GM19397 (cell line): ENCODE data around the gene ZBTB46.

Experiments
- ATAC-seq: cut with Tn5 transposase; IDR thresholded peaks from one replicate; pipeline ENCODE4 v1.9.1; 2021; ENCODE audit warnings: mild to moderate bottlenecking, moderate library complexity; ENCODE audit not compliant: unreplicated experiment

ZBTB46 gene

DNA sequence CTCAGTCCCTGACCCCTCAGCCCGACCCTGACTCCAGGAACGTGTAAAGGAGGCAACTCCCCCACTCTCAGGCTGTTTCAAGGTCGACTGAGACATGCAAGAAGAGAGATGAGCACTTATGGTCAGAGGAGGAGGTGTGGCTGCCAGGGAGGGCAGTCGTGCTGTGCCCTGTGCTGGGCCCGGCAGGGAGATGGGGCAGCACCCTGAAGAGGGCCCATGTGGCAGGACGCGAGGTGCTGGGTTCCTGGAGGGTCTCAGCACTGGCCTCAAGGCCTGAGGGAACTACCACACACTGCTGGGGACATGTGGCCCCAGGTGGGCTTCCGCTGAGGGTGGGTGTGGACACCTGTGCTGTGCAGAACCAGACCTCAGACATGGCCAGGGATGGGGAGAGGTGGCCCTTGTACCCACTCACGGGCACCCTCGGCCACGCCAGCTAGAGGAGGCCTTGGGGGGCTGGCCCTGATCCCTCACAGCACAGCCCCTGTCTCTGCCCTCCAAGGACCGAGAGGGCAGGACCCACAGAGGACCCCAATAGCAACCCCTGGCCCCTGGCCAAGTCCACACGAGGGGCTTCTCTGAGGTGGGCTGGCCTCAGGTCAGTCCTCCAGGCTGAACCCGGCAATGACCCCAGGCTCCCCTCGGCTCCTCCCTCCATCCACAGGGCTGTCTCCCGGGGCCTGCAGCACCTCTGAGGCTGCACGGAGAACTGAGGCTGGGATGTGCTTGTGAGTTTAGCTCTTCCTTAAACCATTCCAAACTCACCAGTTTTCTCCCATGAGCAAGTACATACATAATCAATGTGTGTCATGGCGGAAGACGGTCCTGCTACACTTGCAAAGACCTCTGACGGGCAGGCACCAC is 82.8 kb downstream of the ZBTB46 start:
- ATAC-seq = no peak

DNA sequence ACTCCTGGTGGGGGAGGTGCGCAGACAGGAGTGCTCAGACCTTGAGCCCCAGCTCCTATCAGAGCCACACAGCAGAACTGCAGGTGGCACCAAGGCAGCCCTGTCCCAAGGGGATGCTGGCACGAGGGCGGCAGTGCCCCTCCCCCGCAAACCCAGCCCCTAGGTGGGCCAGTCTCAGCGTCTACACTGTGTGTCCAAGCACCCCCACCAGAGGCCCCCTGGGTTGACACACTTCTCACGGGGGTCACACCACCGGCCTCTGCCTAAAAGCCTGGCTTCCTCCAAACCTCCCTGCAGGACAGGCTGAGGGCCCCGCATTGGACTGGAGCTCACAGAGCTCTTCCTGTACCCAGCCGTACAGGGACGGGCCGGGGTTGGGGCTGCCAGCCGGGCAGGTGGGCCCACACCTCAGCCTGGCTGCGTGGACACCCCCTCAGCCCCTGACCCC is 83.4 kb downstream of the ZBTB46 start:
- ATAC-seq = no peak

DNA sequence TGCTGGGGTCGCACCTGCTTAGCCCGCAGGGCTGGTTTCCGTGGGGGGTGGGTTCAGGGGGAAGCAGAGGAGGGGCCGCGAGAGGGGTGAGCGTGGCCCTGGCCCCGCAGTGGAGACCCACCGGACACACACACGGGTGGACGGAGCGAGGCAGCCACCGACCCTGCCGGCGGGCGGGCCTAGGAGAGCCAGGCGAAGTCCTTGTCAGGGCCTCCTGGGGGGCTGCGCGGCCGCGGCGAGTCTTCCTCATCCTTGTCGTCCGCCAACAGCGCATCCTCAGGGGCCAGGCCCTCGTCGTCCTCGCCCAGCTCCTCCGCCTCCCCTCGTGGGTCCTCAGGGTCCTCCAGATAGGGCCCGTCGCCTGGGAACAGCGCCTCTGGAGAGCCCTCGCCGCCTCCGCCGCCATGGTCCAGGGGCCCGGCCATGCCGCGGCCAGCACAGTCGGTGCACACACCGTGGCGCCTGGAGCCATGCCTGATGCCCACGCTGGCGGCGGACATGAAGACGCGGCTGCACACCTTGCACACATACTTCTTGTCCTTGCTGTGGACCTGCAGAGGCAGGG is 84.2 kb downstream of the ZBTB46 start:
- ATAC-seq = no peak

DNA sequence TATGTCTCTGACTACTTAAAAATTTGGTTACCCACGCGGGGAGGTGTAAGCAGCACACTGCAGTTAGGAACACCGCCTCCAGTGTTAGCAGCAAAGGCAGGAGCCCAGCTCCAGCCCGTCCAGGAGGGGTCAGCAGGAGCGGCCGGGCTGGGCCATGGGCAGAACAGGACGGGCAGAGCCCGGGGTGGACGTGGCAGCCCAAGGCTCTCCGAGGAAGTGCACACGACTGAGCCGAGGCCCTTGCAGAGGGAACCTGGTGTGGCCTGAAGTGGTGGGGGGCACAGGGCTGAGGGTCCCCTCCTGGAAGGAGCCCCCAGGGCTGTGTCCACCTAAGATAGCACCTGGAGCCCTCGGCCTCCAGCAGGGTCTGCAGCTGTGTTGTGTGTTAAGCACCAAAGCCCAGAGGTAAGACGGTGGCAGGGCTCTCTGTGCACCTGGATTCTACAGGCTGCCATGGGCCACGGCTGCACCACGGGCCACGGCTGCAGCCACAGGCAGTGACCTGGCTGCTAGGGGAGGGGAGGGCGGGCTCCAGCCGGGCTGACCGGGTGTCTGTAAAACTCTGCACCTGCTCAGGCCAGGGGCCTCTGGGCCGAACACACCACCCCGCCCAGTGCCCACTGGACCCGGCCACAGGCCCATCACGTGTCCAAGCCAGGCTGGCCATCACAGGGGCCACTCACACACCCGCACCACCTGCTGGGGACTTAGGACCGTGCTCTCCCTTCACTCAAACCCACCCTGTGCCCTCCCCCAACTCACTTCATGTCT is 84.9 kb downstream of the ZBTB46 start:
- no peak for ATAC-seq

DNA sequence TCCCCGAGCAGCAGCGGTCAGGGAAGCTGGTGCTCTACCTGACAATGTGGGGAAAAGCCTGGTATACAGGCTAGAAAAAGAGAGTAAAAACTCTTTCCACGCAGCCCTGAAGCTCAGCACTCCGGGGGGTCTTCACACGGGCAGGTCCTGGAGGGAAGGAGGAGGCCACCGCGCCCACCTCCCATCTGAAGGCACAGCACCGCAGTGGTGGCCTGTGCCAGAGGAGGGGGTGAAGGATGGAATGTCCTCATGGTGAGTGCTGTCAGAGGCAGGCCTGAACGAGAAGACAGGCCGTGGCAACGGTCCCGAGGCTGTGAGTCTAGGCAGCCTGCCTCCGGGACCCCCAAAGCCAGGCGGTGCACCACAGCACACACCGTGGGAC is 85.6 kb downstream of the ZBTB46 start:
- ATAC-seq = no peak

DNA sequence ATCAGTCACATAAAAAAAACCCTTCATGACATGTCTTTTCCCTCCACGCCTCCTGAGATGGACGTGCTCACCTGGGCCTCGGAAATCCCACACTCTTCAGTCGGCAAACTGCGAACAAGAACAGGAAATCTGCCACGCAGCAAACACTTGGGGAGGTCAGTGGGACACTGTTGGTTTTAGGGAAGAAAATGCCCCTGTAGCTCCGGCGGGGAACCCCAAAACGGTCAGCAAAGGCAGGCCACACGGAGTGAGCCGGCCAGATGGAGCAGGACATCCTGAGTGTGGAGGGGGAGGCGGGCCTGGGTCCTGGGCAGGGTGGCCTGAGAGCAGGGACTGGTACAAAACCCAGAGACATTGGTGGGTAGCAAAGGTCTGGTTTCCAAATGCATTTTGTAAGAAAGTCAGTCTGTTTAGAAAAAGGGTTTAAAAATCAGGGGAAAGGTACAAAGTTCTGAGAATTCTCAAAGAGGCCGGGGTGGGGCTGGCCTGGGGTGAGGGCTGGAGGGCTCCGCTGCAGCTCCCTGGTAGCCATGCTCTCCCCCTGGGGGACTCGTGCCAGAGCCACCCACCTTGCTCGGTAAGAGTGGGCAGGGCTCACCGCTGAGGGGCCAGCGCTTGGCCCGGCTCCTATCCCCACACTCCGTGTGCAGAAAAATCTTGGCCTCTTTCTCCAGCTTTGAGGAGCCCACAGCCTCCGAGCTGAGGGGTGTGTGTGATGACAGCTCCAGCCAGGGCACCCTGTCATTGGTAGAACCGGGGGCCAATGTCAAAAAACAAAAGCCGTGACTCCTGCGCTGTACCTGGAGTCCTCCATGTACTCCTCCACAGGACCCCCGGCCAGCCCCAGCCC is 86.3 kb downstream of the ZBTB46 start:
- no peak for ATAC-seq

DNA sequence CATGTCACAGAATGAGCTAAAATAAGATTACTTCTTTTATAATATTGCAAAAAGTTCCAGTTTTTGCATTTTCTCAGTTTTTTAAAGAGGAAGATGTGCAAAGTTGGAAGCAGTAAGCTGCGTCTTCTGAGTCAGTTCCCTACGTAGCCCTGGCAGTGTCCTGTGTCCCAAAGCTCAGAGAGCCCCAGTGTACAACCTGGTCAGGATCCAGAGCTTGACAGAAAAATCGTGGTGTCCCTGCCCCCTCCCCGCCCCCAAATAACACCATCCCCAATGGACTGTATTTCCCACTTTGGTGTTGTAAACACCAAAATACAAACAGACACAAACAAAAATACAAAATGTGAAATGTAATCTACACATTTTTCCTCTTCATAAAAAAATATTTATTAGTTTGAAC is 86.9 kb downstream of the ZBTB46 start:
- ATAC-seq = no peak

DNA sequence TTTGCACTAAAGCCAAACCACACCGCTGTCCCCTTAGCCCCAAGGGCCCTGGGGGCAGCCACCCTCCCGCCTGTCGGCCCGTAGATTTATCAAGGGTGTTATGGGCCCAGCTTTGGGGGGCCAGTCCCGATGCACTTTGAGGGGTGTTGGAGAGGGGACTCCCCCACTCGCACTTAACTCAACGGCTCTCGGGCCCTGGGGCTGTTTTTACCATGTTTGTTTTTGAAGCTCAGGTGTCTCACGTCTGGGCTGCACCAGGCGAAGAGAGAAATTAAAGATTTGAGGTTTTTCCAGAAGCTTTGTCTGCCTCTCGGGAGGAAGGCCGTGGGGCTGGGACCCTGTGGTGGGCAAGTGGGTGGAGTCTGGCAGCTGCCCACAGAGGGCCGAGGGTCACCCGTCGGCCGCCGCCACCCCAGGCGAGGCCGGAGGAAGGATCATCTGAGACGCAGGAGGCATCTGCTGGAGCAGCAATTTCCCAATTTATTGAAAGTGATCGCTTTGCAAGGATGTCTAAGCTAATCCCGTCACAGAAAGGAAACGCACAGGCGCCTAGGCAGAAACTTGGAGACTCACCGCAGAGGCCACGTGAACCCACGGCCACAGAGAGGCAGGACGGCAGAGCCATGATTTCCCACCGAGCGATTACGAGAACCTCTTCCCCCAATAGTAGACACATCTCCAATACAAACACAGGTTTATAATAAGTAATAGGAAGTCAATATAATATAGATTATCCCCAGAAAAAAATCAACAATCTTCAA is 87.7 kb downstream of the ZBTB46 start:
- ATAC-seq = no peak

DNA sequence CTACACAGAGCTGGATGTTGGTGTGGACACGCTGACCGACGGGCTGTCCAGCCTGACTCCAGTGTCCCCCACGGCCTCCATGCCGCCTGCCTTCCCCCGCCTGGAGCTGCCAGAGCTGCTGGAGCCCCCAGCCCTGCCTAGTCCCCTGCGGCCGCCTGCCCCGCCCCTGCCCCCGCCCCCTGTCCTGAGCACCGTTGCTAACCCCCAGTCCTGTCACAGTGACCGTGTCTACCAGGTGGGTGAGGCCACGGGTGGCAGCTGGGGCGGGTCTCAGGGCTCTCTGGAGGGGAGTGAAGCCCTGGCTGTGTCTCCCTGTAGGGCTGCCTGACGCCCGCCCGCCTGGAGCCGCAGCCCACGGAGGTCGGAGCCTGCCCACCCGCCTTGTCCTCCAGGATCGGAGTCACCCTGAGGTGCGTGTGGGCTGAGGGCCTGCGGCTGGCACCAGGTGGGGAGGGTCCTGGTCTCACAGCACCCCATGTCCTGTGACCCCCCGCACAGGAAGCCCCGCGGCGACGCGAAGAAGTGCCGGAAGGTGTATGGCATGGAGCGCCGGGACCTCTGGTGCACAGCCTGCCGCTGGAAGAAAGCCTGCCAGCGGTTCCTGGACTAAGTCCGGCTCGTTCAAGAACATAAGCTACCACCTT is 88.6 kb downstream of the ZBTB46 start:
- ATAC-seq = no peak

DNA sequence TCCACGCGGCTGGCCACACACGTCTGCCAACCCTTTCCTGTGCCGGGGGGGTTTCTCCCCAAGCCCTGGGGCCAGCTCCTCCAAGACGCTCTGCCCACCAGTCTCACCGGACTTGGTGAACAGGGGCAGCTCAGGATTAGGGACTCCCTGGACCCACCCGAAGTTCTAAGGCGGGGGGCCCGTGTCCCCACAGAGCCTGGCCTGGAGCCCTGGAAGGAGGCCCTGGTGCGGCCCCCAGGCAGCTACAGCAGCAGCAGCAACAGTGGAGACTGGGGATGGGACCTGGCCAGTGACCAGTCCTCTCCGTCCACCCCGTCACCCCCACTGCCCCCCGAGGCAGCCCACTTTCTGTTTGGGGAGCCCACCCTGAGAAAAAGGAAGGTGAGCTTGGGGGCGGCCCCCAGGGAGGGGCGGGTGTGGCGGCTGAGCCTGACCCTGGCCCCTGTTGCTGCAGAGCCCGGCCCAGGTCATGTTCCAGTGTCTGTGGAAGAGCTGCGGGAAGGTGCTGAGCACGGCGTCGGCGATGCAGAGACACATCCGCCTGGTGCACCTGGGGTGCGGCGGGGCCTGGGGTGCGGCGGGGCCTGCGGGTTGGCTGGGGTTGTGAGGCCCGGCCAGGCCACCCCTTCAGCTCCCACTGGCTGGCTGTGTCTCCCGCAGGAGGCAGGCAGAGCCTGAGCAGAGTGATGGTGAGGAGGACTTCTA is 89.2 kb downstream of the ZBTB46 start:
- no peak for ATAC-seq

DNA sequence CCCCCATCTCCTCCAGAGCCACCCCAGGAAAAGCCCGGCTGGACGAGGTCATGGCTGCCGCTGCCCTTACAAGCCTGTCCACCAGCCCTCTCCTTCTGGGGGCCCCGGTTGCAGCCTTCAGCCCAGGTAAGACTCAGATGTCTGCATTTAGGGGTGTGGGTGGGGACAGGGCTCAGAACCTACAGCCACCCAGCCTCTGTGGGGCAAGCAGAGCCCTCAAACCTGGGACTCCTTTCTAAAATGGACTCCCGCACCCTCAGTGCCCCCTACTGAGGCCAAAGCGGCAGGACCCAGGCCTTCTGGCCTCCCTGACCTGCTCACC is 89.7 kb downstream of the ZBTB46 start:
- no peak for ATAC-seq

DNA sequence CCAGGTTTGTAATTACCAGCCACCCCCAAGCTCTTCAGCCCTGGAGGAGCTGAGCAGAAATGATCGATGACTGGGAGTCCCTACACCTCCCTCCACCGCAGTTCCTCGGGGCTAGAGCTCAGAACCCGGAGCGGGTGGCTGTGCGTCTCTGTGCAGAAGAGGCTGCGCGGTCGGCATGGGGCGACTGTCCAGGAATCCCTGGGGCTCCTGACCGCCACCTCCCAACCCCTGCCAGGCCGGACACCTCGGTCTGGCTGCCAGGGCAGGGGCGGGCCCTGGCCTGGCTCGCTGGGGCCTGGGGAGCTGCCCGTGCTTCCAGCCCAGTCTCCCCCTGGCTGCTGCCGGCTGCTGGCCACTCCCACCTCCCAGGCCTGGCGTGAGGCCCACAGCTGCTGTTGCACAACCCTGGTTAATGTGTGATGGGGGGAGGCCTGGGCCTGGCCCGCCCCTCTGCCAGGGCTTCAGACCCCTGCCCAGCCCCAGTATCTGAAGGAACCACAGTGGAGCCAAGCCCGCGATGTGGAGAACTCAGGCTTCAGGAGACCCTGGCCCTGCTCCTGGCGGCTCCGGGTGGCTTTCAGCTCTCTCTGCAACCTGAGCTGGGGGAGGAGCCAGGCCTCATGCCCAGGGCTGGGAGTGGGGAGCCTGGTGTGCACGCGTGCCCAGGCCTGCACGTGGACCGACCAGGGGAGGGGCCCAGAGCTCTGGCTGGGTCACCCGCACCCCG is 90.3 kb downstream of the ZBTB46 start:
- ATAC-seq = no peak

DNA sequence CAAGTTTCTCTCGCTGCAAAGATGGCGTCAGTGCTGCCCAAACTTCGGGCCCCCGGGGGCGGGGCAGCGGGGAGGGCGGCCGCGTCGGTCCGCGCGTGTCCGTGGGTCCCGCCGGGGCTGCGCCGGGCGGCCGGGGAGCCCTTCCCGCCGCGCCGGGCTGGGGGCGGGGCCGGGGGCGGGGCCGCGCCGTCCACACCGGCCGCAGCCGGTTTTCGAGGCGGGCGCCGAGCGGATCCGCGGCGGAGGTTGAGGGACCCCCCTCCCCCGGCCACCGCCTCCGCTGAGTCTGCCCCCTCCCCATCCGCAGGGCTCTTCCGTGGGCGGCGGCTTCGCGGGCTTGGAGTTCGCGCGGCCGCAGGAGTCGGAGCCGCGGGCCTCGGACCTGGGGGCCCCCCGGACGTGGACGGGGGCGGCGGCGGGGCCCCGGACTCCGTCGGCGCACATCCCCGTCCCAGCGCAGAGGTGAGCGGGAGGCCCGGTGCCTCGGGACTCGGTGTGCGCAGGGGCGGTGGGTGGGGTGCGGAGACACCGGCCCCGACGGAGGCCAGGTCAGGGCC is 90.9 kb downstream of the ZBTB46 start:
- peak; percentile 10 for ATAC-seq

DNA sequence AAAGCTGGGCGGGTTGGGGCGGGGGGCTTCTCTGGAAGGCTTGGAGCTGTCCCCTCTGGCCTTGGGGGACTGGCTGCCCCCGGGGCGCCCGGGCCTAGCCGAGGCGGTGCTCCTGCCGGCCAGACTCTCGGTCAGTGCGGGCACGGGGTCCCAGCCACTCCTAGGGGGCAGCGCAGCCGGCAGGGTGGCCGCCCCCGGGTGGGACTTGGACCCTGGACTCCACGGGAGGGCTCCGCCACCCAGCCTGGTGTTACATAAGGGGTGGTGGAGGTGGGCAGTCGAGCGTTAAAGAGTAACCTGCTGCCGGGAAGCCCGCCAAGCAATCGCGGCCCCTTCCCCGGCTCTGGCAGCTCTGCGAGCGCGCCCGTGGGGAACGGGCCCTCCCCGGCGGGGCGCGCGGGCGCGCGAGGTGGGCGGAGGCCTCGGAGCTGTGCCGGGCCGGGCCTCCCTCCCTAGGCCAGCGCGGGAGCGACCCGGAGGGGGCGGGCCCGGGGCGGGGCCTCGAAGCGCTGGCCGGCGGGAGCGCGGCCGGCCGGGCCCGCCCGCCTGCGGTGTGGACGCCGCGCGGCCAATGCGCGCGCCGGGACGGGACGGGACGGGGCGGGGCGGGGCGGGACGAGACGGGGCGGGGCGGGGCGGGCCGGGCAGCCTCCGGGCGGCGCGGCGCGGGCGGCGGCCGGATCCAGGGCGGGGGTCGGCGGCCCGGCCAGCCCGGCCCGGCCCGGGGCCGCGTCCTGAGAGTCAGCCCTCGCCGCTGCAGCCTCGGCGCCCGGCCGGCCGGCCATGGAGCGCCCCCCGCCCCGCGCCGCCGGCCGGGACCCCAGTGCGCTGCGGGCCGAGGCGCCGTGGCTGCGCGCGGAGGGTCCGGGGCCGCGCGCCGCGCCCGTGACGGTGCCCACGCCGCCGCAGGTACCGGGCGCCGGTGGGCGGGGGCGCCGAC is 91.7 kb downstream of the ZBTB46 start, which contains the start of gene SLC2A4RG:
SLC2A4RG (plus strand) TSS at position 647 of the 940 bp plus-strand sequence; CDS start at position 784, 137 bp downstream.
- peak; percentile 39 for ATAC-seq

DNA sequence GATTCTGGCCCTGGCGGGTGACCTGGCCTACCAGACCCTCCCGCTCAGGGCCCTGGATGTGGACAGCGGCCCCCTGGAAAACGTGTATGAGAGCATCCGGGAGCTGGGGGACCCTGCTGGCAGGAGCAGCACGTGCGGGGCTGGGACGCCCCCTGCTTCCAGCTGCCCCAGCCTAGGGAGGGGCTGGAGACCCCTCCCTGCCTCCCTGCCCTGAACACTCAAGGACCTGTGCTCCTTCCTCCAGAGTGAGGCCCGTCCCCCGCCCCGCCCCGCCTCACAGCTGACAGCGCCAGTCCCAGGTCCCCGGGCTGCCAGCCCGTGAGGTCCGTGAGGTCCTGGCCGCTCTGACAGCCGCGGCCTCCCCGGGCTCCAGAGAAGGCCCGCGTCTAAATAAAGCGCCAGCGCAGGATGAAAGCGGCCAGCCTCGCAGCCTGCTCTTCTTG is 92.4 kb downstream of the ZBTB46 start:
- no peak for ATAC-seq

DNA sequence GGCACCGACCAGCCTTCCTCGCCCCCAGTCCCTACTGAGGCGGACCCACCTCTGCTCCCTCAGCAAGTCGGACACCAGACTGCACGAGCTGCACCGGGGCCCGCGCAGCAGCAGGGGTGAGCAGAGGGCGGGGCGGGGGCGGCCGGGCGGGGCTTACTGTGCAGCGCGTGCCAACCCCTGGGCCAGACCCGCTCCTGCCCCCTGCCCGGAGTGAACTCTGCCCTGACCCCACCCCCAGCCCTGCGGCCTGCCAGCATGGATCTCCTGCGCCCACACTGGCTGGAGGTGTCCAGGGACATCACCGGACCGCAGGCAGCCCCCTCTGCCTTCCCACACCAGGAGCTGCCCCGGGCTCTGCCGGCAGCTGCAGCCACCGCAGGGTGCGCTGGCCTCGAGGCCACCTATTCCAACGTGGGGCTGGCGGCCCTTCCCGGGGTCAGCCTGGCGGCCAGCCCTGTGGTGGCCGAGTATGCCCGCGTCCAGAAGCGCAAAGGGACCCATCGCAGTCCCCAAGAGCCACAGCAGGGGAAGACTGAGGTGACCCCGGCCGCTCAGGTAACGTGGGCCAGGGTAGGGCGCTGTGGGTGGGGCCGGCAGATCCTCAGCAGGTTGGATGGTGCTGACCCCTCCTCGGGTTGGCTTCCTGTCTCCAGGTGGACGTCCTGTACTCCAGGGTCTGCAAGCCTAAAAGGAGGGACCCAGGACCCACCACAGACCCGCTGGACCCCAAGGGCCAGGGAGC is 92.9 kb downstream of the ZBTB46 start:
- ATAC-seq = no peak

DNA sequence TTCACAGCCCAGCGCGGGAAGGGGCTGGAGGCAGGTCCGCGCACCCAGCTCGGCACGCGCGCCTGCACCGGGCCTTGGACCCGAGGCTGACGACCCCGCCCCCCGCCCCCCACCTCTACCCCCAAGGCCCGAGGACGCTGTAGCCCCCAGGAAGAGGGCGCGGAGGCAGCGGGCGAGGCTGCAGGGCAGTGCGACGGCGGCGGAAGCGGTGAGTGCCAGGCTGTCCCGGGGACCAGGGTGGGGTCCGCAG is 93.4 kb downstream of the ZBTB46 start:
- no peak for ATAC-seq
